Activated CD4-positive, alpha-beta T cell treated with anti-CD3 and anti-CD28 coated beads, Interleukin-10, Interleukin-2, amounts not matched to agents 100 ng/mL and 50 ng/mL, durations not matched to agents 16 hours and 8 hours (primary cell): ENCODE measurements around the gene OR52E6.

ENCODE experiments used
- DNase-seq: peaks from one replicate; pipeline ENCODE4 v3.0.0-alpha.2; 2020

Gene OR52E6

DNA sequence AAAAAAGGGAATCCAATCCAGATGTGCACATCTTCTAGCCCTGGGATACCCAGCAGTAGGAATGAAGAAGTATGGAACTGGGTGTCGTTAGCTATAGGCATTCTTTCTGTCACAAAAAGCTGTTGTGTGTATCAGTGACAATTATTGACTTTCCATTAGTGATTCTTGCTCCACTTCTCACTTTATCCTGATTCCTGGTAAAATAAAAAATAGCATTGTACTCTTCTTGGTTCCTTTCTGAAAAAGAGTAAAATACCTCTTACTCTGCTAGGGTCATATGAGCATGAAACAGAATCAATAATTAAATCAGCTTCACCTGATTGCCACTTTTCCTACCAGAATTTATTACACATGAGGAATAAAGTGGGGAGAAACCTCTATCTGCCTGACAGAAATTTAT is at the start of gene OR52E6:
TSS of gene OR52E6 (minus strand) at position 101 of the 400 bp plus-strand sequence. CDS start at position 101, 0 bp downstream.
- no peak for DNase-seq

GRCh38 chr11:5891216-5891800 is 49.6 kb upstream of the OR52E6 start:
- DNase-seq, result peak; percentile 2

DNA sequence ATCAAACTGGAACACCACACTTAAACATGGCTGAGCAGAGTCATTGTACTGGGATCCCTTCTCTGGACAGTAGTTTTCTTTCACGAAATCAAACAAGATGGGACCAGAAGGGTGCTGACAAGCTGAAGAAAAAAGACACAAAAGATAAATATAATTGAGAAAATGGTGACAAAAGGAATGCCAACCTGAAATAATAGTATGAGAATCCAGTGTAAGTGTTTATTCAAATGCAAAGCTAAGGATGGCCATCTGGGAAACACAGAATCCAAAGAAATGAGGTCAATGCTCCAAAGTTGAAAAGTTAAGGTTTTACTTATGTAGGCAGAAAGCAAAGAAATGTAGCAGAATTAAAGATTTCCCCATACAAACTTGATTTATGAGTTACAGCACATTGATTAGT is 46.0 kb upstream of the OR52E6 start:
- no peak for DNase-seq

- no peak for DNase-seq
Observed at GRCh38 chr11:5887172-5887571, 45.5 kb upstream of the OR52E6 start.

GRCh38 chr11:5881756-5882155 is 40.1 kb upstream of the OR52E6 start:
- no peak for DNase-seq

DNA sequence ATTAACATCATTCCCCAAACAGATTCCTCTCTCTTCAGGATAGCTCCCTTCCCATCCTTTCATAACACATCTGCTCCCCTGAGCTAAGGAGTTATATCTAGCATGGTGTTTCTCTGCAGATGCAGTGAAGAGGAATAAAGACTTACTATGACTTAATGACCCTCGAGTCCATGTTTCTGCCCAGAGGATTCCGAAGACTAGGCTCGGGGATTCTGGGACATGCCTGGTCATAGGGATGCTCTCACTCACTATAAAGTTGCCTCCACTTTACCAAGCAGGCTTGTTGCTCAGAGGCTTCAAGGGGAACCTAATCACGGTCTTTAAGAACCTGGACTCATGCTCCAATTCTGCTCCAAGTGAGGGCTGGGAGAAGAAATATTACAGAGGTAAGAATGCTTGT is 38.6 kb upstream of the OR52E6 start, which contains the start of gene OR52E4:
TSS of gene OR52E4 (plus strand) at position 301 of the 400 bp plus-strand sequence. CDS start 3,664 bp downstream, outside the sequence.
- no peak for DNase-seq

- no peak for DNase-seq
Observed at GRCh38 chr11:5878564-5878963, 36.9 kb upstream of the OR52E6 start.

- no peak for DNase-seq
Observed at GRCh38 chr11:5865826-5866225, 24.1 kb upstream of the OR52E6 start.

- DNase-seq, result no peak
Observed at GRCh38 chr11:5857590-5857989, 15.9 kb upstream of the OR52E6 start, which contains the start of gene OR52E8. TSS of gene OR52E8 (minus strand) at chr11:5857690. CDS start at chr11:5857690, 0 bp downstream.

DNA sequence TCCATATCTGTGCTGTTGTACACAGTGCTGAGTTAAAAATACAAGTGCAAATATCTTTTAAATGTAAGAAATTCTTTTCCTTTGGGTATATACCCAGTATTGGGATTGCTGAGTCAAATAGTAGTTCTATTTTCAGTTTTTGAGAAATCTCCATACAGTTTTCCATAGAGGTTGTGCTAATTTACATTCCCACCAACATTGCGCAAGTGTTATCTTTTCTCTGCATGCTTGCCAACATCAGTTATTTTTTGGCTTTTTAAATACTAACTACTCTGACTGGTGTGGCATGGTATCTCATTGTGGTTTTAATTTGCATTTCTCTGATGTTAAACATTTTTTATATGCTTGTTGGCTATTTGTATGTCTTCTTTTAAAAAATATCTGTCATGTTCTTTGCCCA is 9.3 kb upstream of the OR52E6 start:
- no peak for DNase-seq

DNA sequence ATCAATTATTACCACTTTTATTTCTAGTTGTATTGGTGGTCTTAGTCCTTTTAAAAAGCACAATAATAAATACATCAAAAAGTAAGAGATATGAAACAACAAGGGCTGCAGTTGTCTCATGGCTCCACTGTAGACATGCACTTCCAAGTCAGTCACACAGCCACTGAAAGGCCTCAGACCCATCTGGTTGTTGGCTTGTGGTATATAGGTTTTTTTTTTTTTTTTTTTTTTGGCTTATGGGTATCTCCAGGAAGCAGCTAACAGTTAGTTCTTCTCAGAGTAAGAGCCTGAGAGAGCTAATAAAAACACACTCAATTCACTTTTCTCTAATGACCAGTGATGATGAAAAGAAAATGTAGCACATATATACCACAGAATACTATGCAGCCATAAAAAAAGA is 6.0 kb upstream of the OR52E6 start:
- no peak for DNase-seq

GRCh38 chr11:5846701-5847100 is 5.0 kb upstream of the OR52E6 start:
- DNase-seq, result no peak

- no peak for DNase-seq
Observed at GRCh38 chr11:5837695-5838094, 4.0 kb downstream of the OR52E6 start.

DNA sequence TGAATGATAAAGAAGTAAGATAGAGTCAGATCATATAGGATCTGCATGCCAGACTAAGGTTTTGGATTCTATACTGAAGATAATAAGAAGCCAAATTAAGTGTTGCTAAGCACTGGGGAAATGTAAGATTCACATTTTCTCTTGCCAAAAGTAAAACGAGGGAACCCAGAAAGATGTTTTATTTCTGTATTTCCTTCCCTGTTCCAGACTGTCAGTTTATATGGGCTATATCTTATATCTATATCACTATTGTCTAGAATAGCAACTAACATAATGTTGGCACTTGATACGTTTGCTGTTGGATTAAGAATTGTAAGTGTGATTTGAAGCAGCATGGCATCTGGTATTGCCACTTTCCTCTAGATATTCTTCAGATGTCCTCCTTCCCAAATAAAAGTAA is 8.3 kb downstream of the OR52E6 start:
- DNase-seq, result no peak

DNA sequence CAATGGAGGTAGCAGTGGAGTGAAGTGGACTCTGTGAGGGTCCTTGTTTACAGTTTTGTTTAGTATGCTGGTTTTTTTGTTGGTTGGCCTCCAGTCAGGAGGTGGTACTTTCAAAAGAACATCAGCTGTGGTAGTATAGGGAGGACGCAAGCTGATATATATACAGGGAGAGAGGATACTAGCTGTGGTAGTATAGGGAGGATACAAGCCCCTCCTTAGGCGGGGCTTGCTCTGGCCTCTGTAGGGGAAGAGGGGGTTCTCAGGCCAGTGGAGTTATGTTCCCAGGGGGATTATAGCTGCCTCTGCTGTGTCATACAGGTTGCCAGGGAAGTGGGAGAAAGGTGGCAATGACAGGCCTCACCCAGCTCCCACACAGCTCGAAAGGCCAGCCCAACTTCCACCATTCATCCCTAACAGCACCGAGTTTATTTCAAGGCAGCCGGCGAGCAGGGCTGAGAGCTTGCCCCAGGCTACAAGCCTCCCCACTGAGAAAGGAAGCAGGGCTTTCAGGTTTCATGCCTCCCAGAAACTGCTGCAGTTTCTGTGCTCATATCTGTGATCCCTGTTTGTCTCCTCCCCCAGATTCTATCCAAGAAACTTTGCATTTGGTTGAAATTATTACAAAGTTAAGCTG is 10.4 kb downstream of the OR52E6 start:
- no peak for DNase-seq

- DNase-seq, result no peak
Observed at GRCh38 chr11:5818245-5818886, 23.3 kb downstream of the OR52E6 start.

GRCh38 chr11:5815534-5815933 is 26.2 kb downstream of the OR52E6 start:
- no peak for DNase-seq

DNA sequence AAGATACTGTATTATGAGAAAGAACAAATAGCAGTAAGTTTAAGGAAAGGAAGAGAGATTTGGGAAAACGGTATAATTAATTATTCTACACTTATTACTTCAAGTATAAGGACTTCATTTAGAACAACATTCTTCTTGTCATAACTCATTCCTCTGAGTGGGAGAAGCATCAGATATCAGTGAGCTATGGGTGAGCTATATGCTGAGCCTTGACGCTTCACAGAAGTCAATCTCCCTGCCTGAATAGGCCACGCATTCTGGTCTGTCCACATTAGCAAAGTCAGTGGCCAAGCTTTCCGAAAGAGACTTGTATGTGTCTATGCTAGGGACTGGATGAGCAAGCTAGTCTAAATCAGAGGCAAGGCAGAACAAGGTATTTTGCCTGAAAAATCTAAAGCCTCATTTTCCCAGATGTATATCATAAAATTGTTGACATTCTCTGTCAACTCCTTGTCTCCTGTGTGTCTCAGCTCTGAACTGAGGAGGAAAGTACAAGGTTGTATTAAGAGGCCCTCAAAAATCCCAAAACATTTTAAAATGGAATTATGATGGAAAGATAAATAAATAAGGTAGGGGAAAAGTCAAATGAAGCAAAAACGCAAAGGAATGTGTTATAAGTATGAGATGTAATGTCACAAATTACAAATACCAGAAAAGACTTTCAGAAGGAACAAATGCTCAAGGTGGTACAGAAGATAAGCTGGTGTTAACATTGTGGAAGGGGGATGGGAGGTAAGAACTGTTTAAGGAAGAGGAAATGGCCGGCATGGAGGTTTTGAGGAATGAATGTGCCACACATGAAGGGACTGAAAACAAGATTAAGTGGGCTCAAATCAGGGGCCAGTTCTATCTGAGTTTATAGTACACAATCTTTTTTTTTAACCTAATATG is 31.5 kb downstream of the OR52E6 start:
- DNase-seq, result no peak

GRCh38 chr11:5809122-5809519 is 32.6 kb downstream of the OR52E6 start:
- no peak for DNase-seq

- peak; percentile 73 for DNase-seq
Observed at GRCh38 chr11:5808500-5809121, 33.1 kb downstream of the OR52E6 start, which contains the start of gene OR52N2. TSS of gene OR52N2 (plus strand) at chr11:5808924. CDS start at chr11:5820336, 11,412 bp downstream.

- DNase-seq, result no peak
Observed at GRCh38 chr11:5807580-5807979, 34.1 kb downstream of the OR52E6 start.

- DNase-seq, result no peak
Observed at GRCh38 chr11:5803982-5804381, 37.7 kb downstream of the OR52E6 start.

GRCh38 chr11:5796541-5796940 is 45.2 kb downstream of the OR52E6 start:
- DNase-seq, result no peak
